ENCODE results near the gene CCL20.

- TF ChIP-seq ZC3H10 (CRISPR knock-in tag; IDR thresholded peaks at IDR 0.05) (no peak), CREB5 (CRISPR knock-in tag; IDR thresholded peaks at IDR 0.05; ENCODE audit: low read depth) (no peak), CSDC2 (CRISPR knock-in tag; IDR thresholded peaks at IDR 0.05) (no peak), ARNTL (CRISPR knock-in tag; IDR thresholded peaks at IDR 0.05; ENCODE audit: borderline replicate concordance, low read depth) (no peak), ZNF70 (CRISPR knock-in tag; IDR thresholded peaks at IDR 0.05) (no peak), TCF4 (CRISPR knock-in tag; IDR thresholded peaks at IDR 0.05; ENCODE audit: borderline replicate concordance) (no peak), ESRRG (CRISPR knock-in tag; IDR thresholded peaks at IDR 0.05) (no peak), ZFP30 (CRISPR knock-in tag; IDR thresholded peaks at IDR 0.05) (no peak), ZNF8 (CRISPR knock-in tag; IDR thresholded peaks at IDR 0.05) (no peak), BACH2 (CRISPR knock-in tag; IDR thresholded peaks at IDR 0.05; ENCODE audit: borderline replicate concordance) (no peak), RARB (CRISPR knock-in tag; IDR thresholded peaks at IDR 0.05) (no peak)
- TF ChIP-seq, protein P1, sequence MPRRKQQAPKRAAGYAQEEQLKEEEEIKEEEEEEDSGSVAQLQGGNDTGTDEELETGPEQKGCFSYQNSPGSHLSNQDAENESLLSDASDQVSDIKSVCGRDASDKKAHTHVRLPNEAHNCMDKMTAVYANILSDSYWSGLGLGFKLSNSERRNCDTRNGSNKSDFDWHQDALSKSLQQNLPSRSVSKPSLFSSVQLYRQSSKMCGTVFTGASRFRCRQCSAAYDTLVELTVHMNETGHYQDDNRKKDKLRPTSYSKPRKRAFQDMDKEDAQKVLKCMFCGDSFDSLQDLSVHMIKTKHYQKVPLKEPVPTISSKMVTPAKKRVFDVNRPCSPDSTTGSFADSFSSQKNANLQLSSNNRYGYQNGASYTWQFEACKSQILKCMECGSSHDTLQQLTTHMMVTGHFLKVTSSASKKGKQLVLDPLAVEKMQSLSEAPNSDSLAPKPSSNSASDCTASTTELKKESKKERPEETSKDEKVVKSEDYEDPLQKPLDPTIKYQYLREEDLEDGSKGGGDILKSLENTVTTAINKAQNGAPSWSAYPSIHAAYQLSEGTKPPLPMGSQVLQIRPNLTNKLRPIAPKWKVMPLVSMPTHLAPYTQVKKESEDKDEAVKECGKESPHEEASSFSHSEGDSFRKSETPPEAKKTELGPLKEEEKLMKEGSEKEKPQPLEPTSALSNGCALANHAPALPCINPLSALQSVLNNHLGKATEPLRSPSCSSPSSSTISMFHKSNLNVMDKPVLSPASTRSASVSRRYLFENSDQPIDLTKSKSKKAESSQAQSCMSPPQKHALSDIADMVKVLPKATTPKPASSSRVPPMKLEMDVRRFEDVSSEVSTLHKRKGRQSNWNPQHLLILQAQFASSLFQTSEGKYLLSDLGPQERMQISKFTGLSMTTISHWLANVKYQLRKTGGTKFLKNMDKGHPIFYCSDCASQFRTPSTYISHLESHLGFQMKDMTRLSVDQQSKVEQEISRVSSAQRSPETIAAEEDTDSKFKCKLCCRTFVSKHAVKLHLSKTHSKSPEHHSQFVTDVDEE (CRISPR knock-in tag; IDR thresholded peaks at IDR 0.05) = no peak
- TF ChIP-seq, protein P2, sequence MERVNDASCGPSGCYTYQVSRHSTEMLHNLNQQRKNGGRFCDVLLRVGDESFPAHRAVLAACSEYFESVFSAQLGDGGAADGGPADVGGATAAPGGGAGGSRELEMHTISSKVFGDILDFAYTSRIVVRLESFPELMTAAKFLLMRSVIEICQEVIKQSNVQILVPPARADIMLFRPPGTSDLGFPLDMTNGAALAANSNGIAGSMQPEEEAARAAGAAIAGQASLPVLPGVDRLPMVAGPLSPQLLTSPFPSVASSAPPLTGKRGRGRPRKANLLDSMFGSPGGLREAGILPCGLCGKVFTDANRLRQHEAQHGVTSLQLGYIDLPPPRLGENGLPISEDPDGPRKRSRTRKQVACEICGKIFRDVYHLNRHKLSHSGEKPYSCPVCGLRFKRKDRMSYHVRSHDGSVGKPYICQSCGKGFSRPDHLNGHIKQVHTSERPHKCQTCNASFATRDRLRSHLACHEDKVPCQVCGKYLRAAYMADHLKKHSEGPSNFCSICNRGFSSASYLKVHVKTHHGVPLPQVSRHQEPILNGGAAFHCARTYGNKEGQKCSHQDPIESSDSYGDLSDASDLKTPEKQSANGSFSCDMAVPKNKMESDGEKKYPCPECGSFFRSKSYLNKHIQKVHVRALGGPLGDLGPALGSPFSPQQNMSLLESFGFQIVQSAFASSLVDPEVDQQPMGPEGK (CRISPR knock-in tag; IDR thresholded peaks at IDR 0.05; ENCODE audit: borderline replicate concordance) = no peak
These were observed 43.1 kb downstream of the CCL20 start for GRCh38 chr2:227856697-227857096.

Data from SK-N-SH treated with all-trans-retinoic acid at 6 μM for 48 hours (cell line).